ENCODE results near the gene NLRP3. TPM values are rescaled to one million over a fixed set of nuclear protein-coding genes. Genes with fewer than 3 reads are reported as not detected.

The NLRP3 gene
- total RNA-seq, 2 donors from 2014 or later: 1.1 to 1.4 TPM

- no peak for DNase-seq (ENCODE audit: low spot score)
- Histone ChIP-seq H3K9me3 (no peaks in the 10 kb centered on the region), H3K36me3 (no peaks in the 10 kb centered on the region), H3K27me3 (replicated peaks; ENCODE audit: insufficient read depth) (no peaks in the 10 kb centered on the region), H3K27ac (no peak overlapping the region), H3K4me1 (replicated peaks) (no peaks in the 10 kb centered on the region), H3K4me3 (no peak overlapping the region)
- intact Hi-C loops (cut with DNase I): no loop called here
- no peak for TF ChIP-seq POLR2AphosphoS5 (IDR thresholded peaks at IDR 0.05)
- TF ChIP-seq CTCF (IDR thresholded peaks at IDR 0.05): no peak
- no peak for TF ChIP-seq POLR2A (IDR thresholded peaks at IDR 0.05)
- WGBS: 83% methylated on average over 15 of the region's 15 CpGs
These were observed 18.0 kb downstream of the NLRP3 start for GRCh38 chr1:247434005-247434404.

- intact Hi-C loops (cut with DNase I): no loop called here
- H3K27ac ChIP-seq: no peak overlapping the region
- H3K9me3 ChIP-seq: no peaks in the 10 kb centered on the region
- H3K27me3 ChIP-seq (replicated peaks; ENCODE audit: insufficient read depth): no peaks in the 10 kb centered on the region
- no peaks in the 10 kb centered on the region for H3K36me3 ChIP-seq
- H3K4me1 ChIP-seq (replicated peaks): no peaks in the 10 kb centered on the region
- DNase-seq (ENCODE audit: low spot score): no peak
- no peak for TF ChIP-seq POLR2A (IDR thresholded peaks at IDR 0.05)
- TF ChIP-seq CTCF (IDR thresholded peaks at IDR 0.05): no peak
- no peak for TF ChIP-seq POLR2AphosphoS5 (IDR thresholded peaks at IDR 0.05)
- 68% methylated on average over 13 of the region's 13 CpGs for WGBS
- no peak overlapping the region for H3K4me3 ChIP-seq
These were observed 19.2 kb downstream of the NLRP3 start for GRCh38 chr1:247435030-247435758.

- Histone ChIP-seq H3K27me3 (replicated peaks; ENCODE audit: insufficient read depth) (no peaks in the 10 kb centered on the region), H3K36me3 (no peaks in the 10 kb centered on the region), H3K9me3 (no peaks in the 10 kb centered on the region), H3K27ac (no peak overlapping the region), H3K4me3 (no peak overlapping the region), H3K4me1 (replicated peaks) (no peaks in the 10 kb centered on the region)
- no peak for DNase-seq (ENCODE audit: low spot score)
- intact Hi-C loops (cut with DNase I): no loop called here
- TF ChIP-seq CTCF (IDR thresholded peaks at IDR 0.05): no peak
- 90% methylated on average over 3 of the region's 3 CpGs for WGBS
These were observed 19.8 kb downstream of the NLRP3 start for GRCh38 chr1:247435759-247436147.

GRCh38 chr1:247437551-247438505 lies 21.9 kb downstream of the NLRP3 start:
- H3K9me3 ChIP-seq: no peaks in the 10 kb centered on the region
- no peak overlapping the region for H3K4me3 ChIP-seq
- no peaks in the 10 kb centered on the region for H3K27me3 ChIP-seq (replicated peaks; ENCODE audit: insufficient read depth)
- TF ChIP-seq POLR2A (IDR thresholded peaks at IDR 0.05): no peak
- H3K27ac ChIP-seq: no peak overlapping the region
- no peaks in the 10 kb centered on the region for H3K36me3 ChIP-seq
- no peak for DNase-seq (ENCODE audit: low spot score)
- WGBS: 74% methylated on average over 17 of the region's 17 CpGs
- intact Hi-C loops (cut with DNase I): no loop called here
- H3K4me1 ChIP-seq (replicated peaks): no peaks in the 10 kb centered on the region

GRCh38 chr1:247440001-247440620 lies 24.1 kb downstream of the NLRP3 start:
- no peak overlapping the region for H3K27ac ChIP-seq
- intact Hi-C loops (cut with DNase I): no loop called here
- WGBS: 49% methylated on average over 6 of the region's 6 CpGs
- H3K9me3 ChIP-seq: no peaks in the 10 kb centered on the region
- H3K36me3 ChIP-seq: no peaks in the 10 kb centered on the region
- no peak for DNase-seq (ENCODE audit: low spot score)
- no peak overlapping the region for H3K4me3 ChIP-seq
- TF ChIP-seq POLR2AphosphoS5 (IDR thresholded peaks at IDR 0.05): no peak
- no peak for TF ChIP-seq POLR2A (IDR thresholded peaks at IDR 0.05)
- TF ChIP-seq CTCF (IDR thresholded peaks at IDR 0.05): no peak
- no peaks in the 10 kb centered on the region for H3K4me1 ChIP-seq (replicated peaks)
- H3K27me3 ChIP-seq (replicated peaks; ENCODE audit: insufficient read depth): no peaks in the 10 kb centered on the region

Data from prostate gland (tissue), 2 donors.